Activated CD4-positive, alpha-beta T cell treated with anti-CD3 and anti-CD28 coated beads, Interleukin-2, amount 50 U/mL, for 16 hours (primary cell): ENCODE results near the gene ITPKA.

Experiments
- DNase-seq: peaks from one replicate; pipeline ENCODE4 v3.0.0-alpha.2; 2020

The ITPKA gene

DNA sequence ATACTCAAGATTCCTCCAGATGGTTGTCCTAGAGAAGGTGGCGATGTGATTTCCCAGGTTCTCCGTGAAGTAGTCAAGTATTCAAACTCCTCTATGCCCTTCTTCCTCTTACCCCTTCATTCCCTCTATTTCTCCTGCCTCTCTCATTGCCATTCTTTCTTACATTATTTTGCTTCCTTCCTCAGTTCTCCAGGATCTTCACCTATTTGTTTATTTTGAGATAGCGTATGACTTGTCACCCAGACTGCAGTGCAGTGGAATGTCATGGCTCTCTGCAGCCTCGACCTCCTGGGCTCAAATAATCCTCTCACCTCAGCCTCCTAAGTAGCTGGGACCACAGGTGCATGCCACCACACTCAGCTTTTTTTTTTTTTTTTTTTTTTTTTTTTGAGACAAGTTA lies 1.8 kb upstream of the ITPKA start:
- DNase-seq = no peak

DNA sequence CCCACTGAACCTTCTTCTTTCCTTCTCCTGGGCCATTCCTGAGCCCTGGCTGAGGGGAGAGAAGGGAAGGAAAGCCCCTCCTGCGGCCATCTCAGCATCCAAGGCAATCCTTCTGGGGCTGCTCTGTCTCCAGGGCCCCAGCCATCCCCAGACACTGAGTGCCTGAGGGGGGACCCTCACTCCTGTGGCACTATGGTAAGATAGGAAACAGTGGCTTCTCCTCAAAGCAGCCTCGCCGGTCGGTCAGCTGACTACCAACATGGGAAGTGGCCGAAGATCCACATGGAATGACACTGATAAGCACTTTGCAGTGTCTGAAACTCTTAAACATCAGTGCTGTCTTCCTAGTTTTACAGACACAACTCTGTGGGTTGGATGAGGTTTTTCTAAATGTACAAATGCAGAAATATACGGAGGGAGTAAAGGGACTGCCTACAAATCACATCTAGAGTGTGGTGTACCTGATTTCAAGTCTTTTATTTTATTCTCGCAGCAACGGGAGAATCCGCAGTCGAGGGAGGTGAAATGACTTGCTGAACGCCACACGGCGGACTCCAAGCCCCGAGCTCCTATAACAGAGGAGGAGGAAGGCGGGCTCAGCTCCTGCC lies 973 bp upstream of the ITPKA start:
- DNase-seq = no peak

DNA sequence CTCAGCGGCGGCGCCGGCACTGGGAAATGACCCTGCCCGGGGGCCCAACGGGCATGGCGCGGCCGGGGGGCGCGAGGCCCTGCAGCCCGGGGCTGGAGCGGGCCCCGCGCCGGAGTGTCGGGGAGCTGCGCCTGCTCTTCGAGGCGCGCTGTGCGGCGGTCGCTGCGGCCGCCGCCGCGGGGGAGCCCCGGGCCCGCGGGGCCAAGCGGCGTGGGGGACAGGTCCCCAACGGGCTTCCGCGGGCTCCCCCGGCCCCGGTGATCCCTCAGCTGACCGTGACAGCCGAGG lies 172 bp downstream of the ITPKA start:
- no peak for DNase-seq

DNA sequence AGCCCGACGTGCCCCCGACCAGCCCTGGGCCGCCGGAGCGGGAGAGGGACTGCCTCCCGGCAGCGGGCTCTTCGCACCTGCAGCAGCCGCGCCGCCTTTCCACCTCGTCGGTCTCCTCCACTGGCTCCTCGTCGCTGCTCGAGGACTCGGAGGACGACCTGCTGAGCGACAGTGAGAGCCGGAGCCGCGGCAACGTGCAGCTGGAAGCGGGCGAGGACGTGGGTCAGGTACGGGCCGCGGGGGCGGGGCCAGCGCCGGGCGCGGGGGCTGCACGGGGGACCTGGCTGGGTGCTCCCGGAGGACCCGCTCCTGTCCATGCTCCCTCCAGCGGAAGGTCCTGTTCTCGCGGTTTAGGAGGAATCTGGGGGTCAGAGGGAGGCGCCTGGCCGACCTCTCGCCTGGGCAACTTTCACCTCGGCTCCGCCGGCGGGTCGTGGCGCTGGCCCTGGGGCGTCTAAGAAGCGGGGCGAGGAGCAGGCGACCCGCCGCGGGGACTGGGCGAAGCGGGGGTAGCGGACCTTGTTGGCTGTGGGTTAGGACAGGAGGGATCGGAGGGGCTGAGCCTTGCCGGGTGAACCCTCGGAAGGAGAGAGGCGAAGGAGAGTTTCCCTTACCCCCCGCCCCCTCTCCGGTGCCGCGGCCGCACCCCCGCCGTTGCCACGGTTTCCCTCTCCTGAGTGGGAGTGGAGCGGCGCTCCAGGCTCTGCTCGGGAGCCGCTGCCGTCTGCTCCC lies 682 bp downstream of the ITPKA start:
- no peak for DNase-seq

DNA sequence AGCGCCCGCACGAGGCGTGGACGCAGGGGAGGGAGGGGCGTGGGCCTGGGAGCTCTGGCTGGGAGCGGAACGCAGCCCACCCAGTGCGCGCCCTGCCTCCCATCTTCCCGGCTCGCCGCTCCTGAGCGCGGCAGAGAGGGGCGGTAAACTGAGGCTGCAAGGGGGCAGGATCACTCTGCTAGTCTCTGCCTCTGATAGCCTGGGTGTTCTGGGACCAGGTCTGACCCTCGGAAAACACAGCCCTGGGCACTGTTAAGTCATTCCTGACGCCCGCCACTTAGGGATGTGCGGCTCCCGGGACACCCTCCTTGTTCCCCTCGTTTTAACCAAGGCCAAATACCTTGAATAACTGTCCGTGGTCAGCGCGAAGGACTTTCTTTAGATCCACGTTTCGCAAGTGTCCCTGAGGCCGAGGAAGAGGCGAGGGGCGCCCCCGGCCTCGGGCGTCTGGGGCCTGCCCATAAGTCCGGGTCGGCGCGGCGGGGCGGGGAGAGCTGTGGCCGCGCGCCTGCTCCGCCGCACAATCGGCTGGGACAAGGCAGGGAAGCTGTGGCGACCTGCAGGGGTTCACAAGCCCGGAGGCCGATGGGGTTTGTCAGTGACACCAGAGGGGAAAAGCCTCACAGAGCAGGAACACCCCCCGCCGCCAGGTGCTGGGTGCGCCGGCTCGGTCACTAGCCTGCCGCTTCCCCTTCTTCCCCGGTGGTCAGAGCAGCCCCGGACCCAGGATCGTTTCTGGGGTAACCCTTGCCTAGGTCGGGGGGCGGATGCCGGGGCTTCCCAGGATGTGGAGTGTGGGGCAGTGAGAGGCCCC lies 1.5 kb downstream of the ITPKA start:
- no peak for DNase-seq

DNA sequence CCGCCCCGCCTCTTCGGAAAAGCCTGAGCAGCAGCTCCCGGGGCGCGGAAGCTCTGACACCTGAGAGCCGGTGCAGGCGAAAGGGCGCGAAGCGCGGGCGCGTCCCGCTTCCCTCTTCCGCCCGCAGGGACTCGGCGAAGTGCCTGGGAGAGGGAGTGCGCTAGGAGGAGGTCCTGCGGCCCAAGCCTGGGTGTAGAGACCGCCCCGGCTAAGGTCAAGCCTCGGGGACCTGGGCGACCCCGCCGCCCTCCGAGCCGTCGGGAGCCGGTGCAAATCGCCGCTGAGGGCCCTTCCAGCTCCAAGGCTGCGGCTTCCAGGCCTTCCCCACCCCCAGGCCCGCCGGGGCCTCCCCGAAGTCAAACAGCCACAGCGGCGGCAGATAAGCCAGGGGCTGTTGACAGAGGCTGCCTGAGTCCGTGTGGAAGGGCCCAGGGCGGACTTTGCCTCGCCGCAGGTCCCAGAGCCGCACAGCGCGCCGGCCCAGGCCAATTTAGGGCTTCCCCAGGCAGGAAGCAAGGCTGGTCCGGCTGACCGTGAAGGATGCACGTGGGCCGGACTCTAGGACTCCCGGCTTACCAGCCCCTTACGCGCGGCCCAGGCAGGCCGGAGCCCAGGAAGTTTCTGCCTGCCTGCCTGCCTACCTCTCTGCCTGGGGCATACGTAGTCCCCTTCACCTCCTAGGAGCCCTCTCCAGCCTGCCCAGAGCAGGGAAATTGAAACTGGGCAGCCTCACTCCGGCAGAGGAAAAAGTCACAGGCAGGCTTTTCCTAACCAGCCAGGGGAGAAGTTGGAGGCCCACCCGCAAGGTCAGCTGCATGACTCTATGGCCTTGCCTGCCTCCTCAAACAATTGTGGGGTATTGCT lies 2.3 kb downstream of the ITPKA start:
- DNase-seq = no peak

DNA sequence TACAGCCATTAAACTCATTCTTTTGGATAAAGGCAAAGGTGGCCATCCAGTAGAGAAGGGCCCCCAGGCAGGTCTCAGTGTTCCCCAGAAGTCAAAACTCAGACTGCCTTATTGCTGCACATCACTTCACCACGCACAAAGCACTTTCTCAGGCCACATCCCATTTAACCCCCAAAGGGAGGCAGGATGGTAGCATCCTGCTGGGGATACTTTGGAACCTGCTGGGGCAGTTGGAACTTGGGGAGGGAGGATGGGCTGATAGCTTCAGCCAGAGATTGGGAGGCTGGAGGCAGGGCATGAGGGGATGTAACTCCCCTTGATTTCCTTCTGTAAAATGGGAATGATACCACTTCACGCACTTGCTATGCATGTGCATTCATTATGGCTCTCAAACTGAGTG lies 5.0 kb downstream of the ITPKA start:
- no peak for DNase-seq

DNA sequence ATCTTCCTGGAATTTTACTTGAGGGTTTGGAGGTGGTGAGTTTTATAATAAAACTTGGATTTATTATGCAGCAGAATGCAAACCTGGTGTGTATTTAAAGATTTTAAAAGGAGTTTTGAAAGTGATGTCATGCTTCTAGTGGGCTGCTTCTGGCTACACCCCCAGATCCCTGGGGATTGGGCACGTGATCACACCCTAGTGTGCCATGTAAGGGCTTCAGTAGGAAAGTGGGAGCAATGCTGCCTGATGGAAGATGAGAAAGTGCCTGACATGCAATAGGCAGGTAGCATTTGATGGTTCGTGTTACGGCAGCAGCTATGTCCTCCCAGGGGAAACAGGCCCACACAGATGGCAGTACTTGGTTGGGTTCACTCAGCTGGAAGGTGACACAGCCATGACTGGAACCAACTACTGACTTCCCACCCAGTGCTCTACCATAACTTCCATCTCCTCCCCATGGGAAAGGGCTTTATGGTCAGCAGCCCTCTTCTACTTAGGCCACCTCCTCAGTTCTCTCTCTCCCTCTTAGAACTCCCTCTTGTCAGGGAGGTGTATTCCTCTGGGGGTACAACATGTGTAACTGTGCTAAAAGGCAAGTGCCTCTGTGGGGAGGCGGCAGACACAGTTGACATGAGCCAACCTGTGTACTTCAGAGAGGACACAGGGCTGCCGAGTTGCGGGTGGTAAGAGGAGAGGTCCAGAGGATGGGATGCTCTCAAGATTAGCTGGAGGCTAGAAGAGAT lies 5.6 kb downstream of the ITPKA start:
- no peak for DNase-seq

DNA sequence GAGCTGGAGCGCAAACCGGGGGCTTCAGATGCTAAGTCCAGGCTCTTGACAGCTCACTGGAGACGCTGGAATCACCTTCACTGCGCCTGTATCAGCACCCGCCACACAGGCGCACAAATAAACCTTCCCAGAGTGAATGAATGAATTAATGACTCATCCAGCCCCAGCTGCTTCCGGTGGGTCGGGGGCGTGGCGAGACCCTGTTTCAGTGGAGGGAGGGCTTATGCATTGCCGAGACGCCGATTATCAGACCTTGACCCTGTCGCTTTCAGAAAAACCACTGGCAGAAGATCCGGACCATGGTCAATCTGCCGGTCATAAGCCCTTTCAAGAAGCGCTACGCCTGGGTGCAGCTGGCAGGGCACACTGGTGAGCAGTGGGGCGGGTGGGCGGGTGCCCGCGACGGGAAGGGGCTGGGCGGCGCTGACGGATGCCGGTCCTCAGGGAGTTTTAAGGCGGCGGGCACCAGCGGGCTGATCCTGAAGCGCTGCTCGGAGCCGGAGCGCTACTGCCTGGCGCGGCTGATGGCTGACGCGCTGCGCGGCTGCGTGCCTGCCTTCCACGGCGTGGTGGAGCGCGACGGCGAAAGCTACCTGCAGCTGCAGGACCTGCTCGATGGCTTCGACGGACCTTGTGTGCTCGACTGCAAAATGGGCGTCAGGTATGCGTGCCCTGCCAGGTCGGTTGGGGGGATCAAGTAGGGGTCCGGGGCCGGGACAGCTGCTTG lies 7.7 kb downstream of the ITPKA start:
- no peak for DNase-seq

DNA sequence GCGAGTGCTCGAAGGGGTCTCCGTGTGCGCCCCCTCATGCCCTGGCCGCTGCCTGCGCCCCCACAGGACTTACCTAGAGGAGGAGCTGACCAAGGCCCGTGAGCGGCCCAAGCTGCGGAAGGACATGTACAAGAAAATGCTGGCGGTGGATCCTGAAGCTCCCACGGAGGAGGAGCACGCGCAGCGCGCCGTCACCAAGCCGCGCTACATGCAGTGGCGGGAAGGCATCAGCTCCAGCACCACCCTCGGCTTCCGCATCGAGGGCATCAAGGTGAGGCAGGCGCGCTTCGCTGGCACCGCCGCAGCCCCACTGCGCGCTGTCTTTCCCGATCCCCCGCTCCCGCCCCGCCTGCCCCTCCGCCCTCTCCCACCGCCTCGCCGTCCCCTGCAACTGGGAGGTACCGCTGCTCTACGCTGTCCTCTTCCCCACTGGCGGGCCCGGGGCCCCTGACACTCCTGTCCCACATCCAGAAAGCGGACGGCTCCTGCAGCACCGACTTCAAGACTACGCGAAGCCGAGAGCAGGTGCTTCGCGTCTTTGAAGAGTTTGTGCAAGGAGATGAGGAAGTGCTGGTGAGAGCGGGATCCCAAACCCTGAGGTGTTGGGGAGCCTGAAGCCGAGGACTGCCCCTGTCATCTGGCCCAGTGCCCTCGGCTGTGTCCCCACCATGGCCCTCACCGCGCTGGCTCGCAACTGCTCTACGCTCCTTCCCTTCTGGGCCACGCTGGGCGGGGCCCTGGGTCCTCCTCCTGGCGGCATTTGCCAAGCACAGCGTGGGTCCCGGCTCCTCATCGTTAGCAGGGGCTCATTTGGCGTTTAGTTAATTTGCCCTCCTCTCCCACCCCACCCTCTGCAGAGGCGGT lies 8.5 kb downstream of the ITPKA start:
- DNase-seq = no peak

DNA sequence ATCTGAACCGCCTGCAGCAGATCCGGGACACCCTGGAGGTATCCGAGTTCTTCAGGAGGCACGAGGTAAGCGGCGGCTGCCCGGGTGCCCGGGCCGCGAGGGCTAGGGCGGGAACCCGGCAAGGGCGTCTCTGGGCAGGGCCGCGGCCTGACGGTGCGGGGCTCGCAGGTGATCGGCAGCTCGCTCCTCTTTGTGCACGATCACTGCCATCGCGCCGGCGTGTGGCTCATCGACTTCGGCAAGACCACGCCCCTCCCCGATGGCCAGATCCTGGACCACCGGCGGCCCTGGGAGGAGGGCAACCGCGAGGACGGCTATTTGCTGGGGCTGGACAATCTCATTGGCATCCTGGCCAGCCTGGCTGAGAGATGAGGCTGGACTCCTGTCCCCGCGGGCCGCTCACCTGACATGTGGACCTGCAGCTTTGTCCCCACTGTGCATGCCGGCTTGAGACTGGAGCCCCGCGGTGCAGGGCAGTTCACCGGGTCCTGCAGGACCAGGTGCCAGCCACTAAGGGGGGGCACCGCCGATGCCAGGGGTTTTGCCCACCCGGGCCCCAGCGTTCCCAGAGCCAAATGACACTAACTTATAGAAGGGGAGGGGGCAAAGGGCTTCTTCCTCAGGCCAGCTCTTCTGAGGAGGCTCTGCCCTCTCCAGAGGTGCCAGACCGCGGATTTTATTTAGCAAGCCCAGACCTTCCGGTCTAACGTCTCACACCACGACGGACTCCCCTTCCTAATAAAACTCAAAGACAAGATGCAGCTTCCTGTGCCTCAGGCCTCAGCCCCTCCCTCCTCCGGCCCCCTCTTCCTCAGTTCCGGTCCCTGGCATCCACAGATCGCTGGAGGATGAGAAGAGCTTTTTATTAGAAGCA lies 9.4 kb downstream of the ITPKA start:
- DNase-seq = no peak

DNA sequence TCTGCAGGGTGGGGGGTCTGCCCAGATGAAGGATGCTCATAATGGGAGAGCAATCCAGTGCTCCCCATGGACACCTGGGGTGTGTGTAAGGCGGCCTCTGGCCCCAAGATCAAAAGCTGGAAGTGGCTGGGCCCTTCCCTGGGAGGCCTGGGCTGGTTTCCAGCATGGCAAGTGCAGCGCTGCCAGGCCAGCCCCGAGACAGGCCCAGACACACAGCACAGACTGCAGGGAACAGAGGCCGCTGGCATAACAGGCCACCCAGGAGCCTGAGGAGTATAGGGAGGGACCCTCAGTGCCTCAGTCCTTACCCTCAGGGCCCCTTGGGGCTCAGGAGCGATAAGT lies 10.0 kb downstream of the ITPKA start:
- DNase-seq = no peak

DNA sequence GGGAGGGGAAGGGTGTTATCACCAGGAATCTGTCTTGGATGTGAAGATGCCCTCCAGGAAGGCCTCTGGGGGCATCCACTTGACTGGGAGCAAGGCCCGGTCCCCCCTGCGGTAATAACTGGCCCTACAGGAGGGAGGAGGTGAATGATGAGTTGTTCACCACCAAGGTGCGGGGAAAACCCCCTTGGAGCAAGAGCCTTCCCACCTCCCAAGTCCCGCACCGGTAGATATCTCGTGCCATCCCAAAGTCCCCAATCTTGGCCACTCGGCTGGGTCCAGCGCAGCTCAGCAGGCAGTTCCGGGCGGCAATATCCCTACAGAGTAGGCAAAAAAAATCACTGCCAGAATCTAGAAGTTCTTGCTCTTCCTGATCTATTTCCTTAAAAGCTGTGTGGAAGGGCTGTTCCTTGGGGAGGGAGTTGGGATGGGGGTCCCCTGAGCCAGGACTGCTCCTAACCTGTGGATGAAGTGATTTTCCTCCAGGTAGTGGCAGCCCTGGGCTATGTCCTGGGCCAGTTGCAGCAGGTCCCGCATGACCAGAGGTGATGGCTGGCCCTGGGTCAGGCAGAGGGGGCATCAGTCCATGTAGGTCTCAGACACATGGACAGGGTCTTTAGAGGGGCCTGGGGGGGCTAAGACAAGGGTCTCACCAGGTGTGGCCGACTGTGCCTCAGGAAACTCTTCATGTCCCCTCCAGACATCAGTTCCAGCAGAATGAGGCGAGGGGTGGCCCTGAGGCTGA lies 11.2 kb downstream of the ITPKA start:
- DNase-seq = no peak

DNA sequence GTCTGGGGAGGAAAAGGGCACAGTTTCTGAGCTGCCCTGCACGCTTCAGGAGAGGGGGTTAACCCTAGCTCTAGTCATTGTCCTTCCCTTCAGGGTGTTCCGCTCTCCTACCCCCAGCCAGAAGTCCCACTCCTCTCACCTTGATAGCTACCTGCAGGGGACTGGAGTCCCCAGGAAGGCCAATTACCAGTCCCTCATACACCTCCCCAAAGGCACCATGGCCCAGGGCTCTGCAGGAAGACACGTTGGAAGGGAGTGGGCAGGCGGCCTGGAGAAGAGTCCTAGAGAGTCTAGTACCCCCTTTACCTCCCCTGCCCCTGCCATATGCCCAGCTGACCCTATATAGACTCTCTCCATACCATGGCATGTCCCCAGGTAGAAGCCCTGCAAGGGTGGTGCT lies 12.1 kb downstream of the ITPKA start:
- no peak for DNase-seq

DNA sequence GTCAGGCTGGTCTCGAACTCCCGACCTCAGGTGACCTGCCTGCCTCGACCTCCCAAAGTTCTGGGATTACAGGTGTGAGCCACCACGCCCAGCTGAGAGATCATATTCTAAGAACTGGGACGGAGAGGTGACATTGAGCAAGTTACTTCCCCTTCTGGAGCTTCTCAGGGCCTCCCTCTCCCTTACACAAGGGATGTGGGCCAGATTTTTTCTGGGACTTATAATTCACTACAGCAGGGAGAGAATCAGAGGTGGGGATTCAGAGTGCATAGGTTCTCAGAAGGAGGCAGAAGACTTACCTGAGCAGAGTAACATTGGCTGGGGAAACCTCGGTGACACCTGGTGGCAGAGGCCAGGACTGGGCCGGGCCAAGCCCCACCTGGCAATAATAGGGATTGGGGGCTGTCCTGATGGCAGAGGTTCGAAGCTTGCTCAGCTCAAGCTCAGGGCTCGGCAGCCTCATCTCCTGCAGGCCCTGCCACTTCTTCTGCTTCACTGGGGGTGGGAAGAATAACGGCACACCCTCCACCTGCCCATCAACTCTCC lies 13.2 kb downstream of the ITPKA start:
- no peak for DNase-seq

DNA sequence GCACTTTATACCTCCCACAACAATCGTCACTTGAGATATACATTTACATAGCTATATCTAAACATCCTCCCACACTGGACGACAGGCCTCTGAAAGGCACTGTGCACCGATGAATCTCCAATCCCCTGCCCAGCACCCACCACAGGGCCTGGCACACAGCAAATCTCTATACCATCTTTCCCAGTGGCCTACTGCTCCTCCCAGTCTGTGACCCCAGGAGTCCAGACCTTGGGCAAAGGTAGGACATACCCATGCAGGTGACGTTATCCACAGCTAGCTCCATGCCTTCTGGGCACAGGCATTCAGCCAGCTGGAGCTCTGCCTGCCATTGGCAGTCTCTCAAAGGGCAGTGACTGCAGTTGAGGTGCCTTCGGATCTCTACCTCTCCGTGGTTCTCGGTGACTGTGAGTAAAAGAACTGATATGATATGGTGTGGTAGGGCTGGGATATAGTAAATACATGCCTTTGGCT lies 14.2 kb downstream of the ITPKA start:
- no peak for DNase-seq

DNA sequence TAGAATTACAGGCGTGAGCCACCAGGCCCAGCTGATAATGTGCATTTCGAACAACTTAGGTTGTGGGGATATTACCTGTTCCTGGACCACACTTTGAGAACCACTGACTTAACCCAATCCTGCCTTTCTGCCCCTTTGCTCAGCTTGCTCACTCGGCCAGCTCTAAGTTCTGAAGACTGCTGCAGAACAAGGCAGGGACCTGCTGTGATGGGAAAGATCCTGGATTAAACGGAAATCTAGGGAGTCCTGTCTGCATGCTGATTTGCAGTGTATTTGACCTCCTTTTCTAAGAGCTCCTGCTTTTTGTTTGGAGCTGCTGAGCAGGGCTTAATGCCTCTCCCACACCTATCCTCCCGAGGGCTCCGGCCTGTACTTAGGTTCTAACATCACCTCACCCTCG lies 17.1 kb downstream of the ITPKA start:
- no peak for DNase-seq

DNA sequence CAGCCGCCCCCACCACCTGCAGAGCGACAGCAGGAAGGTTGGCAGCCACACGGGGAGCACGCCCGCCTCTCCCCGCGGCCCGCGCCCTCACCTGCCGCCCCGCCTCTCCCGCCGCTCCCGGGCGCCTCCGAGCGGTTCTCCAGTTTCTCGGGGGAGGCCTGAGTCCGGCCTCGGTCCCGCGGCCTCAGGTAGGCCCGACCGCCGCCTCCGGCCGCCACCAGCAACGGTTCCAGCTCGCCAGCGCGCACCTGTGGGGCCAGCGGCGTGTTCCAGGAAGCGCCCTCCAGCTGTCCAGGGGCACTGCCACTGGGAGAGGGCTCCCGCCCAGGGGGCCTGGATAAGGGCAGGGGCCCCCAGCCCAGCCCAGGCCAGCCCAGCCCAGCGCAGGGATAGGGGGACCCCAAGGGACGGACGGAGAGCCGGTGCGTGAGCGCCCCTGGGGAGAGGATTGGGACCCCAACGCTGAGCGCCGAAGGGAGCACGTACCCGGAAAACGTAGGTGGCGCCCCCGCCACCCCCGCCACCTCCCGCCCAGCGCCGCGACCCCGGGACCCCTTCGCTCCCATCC lies 17.7 kb downstream of the ITPKA start:
- no peak for DNase-seq
